HepG2 (cell line): ENCODE results near the gene CXCL17.

Source experiments
- GATAD2A ChIP-seq: IDR thresholded peaks from 2 replicates; pipeline ENCODE4 v1.6.1; 2016
- MIXL1 ChIP-seq: IDR thresholded peaks from 2 replicates; pipeline ENCODE4 v1.6.1; 2016
- MTA3 ChIP-seq: sonication (generic); formaldehyde crosslinking; IDR thresholded peaks from 2 replicates; pipeline ENCODE4 v1.4.0; 2020; ENCODE audit warnings: missing genetic modification reagents
- ZNF431 ChIP-seq: sonication (generic); formaldehyde crosslinking; IDR thresholded peaks from 2 replicates; pipeline ENCODE4 v1.9.0; 2022; ENCODE audit warnings: missing genetic modification reagents, low read depth, mild to moderate bottlenecking, borderline replicate concordance
- TF ChIP-seq, protein P1 (sequence below): sonication (generic); formaldehyde crosslinking; IDR thresholded peaks from 2 replicates; pipeline ENCODE4 v1.5.0; 2020; ENCODE audit warnings: missing genetic modification reagents, mild to moderate bottlenecking, borderline replicate concordance
- TF ChIP-seq, protein P2 (sequence below): sonication (generic); formaldehyde crosslinking; IDR thresholded peaks from 2 replicates; pipeline ENCODE4 v1.5.0; 2020; ENCODE audit warnings: mild to moderate bottlenecking, missing genetic modification reagents, moderate library complexity

DNA sequence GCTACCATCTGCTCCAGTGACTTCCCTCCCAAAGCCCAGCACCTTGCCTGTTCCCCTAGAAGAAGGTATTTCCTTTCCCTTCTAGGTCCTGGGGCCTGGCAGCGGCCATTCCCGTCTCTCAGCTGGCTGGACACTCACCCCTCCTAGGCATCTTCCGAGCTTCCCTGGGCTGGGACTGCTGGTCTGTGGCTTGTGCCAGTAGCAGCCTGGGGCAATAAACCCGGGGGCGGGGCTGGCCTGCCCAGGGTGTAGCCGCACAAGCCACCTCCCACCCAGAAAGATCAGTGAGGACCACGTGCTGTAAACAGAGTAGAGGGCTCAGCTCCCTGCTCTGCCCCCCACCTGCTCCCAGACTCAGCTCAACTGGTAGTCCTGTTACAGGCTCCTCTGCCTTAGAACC is 30.5 kb downstream of the CXCL17 start:
- no peak for TF ChIP-seq MTA3 (CRISPR knock-in tag)
- TF ChIP-seq, protein P1, sequence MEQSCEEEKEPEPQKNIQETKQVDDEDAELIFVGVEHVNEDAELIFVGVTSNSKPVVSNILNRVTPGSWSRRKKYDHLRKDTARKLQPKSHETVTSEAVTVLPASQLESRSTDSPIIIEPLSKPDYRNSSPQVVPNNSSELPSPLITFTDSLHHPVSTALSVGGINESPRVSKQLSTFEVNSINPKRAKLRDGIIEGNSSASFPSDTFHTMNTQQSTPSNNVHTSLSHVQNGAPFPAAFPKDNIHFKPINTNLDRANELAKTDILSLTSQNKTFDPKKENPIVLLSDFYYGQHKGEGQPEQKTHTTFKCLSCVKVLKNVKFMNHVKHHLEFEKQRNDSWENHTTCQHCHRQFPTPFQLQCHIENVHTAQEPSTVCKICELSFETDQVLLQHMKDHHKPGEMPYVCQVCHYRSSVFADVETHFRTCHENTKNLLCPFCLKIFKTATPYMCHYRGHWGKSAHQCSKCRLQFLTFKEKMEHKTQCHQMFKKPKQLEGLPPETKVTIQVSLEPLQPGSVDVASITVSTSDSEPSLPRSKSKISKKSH (CRISPR knock-in tag) = no peak
- no peak for TF ChIP-seq ZNF431 (CRISPR knock-in tag)
- no peak for TF ChIP-seq MIXL1 (CRISPR knock-in tag)
- TF ChIP-seq, protein P2, sequence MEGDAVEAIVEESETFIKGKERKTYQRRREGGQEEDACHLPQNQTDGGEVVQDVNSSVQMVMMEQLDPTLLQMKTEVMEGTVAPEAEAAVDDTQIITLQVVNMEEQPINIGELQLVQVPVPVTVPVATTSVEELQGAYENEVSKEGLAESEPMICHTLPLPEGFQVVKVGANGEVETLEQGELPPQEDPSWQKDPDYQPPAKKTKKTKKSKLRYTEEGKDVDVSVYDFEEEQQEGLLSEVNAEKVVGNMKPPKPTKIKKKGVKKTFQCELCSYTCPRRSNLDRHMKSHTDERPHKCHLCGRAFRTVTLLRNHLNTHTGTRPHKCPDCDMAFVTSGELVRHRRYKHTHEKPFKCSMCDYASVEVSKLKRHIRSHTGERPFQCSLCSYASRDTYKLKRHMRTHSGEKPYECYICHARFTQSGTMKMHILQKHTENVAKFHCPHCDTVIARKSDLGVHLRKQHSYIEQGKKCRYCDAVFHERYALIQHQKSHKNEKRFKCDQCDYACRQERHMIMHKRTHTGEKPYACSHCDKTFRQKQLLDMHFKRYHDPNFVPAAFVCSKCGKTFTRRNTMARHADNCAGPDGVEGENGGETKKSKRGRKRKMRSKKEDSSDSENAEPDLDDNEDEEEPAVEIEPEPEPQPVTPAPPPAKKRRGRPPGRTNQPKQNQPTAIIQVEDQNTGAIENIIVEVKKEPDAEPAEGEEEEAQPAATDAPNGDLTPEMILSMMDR (CRISPR knock-in tag) = no peak
- no peak for TF ChIP-seq GATAD2A
